HG02571 (cell line): ENCODE data around the gene PIAS4.

Source experiments
- ATAC-seq: cut with Tn5 transposase; IDR thresholded peaks from one replicate; pipeline ENCODE4 v1.9.1; 2021; ENCODE audit warnings: mild to moderate bottlenecking, moderate library complexity; ENCODE audit not compliant: unreplicated experiment

The PIAS4 gene

GRCh38 chr19:4038661-4039423 is 31.3 kb downstream of the PIAS4 start:
- ATAC-seq = no peak

- no peak for ATAC-seq
These were observed 34.7 kb downstream of the PIAS4 start for GRCh38 chr19:4042064-4042730.

DNA sequence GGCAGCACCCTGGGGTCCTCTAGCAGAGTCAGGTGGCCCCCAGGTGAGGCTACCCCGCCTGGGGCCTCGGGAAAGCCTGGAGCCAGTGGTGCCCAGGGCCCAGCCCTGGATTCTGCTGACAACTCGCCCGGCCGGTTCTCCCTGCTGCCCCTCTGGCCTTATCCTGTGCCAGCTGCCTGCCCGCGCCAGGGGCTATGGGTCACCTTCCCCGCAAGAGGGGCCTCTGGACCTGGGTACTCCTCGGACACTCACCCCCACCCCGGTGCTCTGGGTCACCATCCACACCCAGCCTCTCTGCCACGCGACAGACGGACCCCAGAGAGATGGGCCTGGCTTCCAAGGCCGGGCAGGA is 35.2 kb downstream of the PIAS4 start:
- no peak for ATAC-seq

DNA sequence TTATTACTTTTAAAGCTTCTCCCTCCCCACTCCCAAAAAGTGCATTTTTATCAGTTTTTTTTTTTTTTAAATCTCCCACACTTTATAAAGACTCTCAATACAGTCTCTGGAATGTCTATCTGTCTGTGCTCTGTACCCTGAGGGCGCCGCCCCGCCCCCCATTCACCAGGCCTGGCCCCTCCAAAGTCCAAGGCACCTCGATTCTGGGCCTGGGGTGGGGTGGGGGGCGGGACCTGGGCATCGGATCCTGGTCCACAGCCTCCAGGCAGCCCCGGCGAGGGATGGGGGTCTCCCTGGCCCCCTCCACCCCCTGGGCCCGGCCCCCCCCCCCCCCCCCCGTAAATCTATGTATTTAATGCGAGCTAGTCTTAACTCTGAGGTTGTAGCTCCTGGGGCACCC is 35.9 kb downstream of the PIAS4 start:
- ATAC-seq = no peak

DNA sequence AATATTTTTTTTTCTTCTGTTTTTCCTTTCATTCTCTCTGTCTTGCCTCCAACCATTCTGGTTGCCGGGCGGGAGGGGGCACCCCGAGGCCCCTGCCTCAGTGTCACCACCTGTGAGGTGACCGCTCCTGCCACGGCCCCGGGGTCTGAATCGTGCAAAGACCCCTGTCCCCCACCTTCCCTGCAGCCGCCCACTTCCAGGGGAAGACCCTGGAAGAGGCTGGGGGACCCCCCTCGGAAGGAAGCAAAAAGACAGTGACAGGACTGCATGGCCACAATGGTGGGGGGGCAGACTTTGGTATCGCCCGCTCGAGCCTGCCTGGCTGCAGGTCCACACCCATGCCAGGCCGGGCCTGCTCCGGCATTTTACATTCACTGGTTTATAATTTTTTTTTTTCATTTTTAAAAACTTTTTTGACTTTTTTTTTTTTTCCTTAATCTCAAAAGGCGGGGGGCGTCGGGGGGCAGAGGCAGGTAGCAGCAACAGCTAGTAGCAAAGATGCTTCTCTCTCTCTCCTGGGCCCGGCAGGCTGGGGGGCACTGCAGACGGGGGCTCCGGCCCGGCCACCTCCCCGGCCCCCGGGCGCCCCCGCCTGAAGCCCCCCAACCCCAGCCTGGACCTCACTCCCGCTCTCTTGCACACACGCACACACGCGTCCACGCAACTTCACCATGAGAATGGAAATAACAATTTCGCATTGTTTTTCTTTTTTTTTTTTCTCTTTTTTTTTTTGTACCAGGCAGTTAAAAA is 36.6 kb downstream of the PIAS4 start:
- ATAC-seq = no peak

GRCh38 chr19:4044990-4045465 is 37.5 kb downstream of the PIAS4 start:
- no peak for ATAC-seq

- no peak for ATAC-seq
These were observed 38.2 kb downstream of the PIAS4 start for GRCh38 chr19:4045597-4046361.

- no peak for ATAC-seq
These were observed 38.8 kb downstream of the PIAS4 start for GRCh38 chr19:4046362-4046691.

DNA sequence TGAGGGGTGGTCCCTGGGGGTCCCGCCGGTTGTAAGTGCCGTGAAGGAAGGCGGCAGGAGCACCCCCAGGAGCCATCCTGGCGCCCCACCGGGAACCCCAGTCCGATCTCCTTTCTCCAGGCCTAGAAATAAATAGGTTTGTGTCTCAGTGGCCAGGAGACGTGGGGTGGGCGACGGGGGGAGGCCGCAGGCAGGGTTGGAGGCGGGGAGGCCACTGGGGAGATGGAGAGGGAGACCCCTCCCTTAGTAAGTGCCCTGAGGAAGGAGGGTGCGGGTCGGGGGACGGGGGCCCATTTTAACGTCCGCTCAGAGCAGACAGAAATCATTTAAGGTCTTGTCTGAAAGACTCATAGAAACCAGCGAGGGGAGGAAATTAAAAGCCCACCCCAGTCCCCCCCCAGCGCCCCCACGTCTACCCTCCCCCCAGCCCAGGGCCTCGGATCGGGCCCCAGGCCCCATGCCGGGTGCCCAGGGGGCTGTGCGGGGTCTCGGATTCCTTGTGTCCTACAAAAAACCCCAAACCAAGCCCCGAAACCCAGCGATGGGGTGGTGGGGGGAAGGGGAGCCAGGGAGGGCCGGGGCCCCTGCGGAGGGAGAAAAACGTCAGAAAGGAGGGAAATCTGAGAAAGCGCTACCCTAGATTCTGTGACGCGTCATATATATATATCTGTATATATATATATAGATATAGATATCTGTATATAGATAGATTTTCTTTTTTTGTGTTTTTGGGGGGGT is 39.6 kb downstream of the PIAS4 start:
- no peak for ATAC-seq

DNA sequence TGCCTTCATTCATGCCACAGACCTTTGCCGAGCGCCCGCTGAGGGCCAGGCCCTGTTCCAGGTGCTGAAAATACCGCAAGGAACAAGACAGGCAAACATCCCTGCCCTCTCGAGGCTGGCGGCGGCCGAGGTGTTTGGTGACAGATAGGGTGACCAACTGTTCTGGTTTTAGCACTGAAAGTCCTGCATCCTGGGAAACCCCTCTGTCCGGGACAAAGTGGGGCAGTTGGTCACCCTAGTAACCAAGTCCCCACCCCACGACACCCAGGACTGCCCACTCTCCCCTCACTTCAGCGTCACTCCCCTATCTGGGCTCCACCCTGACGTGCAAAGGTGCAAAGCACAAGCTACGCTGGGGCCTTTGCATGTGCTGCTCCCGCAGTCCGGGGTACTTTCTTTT is 41.9 kb downstream of the PIAS4 start:
- no peak for ATAC-seq

DNA sequence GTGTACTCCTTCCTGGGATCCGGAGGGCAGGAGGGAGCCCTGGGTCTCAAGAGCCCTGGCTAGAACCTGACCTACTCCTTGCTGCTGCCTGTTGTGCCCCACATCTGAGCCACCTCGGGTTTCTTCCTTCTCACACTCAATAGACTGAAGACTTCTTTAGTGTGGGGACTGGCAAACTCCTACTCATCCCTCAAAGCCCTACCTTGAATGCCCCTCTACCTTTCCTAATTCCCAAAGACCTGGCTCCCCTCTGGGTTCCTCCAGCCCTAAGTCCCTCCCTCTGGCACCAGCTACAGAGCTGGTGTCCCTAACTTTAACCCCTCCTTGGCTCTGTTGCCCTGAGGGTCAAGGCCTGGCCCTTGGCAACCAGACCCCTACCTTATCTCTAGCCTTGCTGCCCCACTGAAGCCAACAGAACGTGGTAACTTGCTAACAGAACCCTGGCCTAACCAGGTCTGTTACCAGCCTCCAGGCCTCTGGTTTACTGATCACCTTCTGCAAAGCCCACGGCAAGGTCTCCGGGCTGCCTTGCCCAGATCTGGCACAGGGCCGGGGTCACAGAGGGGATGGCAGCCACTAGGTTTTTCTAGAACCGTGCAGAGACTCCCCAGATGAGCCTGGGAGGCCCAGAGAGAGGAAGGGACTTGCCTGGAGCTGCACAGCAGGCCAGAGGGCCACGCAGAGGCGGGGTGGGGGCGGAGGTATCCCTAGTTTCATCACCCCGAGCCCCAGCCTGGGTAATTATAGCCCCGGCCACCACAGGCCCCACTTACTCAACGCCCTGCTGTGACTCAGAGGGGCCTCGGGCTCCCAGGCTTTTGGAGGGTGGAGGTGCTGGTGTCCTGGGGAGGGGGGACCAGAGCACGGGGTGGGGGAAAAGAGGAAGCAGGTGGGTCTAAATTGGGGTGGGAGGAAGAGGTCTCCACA is 43.9 kb downstream of the PIAS4 start:
- ATAC-seq = no peak

DNA sequence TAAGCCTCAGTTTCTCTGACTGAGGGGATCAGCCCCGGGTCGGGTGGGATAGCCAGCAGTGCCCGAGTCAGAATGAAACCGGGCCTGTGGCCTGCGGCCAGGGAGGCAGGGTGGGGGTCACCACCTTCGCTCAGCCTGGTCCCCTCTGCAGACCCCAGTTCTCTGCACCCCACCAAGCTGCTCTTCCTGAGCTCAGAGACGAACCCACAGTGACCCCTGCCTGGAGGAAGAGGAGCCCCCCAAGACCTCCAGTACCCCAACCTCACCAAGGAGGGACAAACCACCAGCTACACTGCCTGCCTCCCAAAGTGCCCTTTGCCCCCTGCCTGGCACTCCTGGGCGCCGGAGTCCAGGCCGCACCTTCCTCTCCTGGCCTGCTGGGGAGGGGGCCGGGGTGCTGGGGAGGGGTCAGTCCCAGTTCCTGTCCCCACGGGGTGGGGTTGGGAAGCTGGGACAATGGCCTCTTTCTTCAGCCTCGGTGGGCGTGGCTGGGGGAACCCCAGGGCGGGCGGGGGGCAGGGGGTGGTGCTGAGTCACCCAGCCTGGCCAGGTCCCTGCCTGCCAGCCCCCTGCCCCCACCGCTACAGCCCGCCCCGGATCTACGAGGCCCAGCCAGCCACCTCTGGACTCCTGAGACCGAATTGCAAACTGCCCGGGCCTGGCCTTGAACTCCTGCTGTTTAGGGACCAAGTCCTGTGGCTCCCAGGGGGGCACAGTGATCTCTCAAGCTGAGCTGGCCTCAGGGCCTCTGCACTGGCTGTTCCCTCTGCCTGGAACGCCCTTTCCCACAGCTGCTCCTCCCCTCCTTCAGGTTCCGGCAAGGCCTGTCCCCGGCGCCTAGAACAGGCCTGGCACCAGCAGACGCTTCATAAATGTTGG is 44.8 kb downstream of the PIAS4 start:
- no peak for ATAC-seq

DNA sequence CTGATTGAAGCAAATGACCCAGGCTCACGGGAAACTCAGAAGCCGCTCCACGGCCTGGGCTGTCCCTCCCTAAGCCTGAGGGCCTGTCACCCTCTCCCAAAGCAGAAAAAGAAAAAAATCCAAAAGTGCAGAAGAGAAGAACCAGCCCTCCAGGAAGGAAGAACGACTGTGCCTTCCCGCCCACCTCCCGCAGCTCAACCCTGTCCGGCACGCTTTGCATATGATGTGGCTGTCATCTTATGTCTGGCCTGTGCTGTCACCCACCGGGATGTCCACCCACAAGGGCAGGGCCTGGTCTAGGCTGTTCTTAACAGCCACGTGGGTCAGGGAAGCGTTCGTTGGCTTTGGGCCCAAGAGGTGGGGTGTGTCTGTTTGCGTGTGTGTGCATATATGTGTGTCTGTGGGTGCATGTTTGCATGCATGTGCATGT is 45.5 kb downstream of the PIAS4 start:
- ATAC-seq = no peak

DNA sequence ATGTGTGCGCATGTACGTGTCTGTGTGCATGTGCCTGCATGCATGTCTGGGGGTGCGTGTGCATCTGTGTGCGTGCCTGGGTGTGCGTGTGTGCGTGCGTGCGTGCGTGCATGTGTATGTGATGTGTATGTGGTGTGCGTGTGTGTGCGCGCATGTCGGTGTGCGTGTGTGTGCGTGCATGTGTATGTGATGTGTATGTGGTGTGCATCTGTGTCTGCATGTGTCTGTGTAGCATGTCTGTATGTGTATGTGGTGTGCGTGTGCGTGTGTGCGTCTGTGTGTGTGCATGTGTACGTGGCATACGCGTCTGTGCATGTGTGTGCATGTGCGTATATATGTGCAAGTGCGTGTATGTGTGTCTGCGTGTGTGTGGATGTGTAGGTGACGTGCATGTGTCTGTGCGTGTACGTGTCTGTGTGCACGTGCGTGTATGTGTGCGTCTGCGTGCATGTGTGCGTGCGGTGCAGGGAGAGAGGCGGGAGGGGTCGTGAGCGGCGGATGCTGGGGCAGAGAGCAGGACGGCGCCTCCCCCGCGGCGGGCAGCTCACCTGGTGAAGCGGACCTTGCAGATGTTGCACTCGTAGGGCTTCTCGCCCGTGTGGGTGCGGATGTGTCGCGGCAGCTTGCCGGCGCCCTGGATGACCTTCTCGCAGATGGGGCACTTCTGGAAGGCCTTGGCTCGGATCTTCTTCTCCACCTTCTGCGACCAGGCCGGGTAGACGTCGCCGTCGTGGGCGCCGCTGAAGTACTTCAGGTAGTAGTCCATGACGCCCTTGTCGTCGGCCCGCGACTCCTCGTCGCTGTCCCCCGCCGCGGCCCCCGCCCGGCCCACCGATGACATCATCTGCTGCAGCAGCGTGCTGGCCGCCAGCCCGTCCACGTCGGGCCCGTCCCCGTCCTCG is 46.1 kb downstream of the PIAS4 start:
- ATAC-seq = no peak

DNA sequence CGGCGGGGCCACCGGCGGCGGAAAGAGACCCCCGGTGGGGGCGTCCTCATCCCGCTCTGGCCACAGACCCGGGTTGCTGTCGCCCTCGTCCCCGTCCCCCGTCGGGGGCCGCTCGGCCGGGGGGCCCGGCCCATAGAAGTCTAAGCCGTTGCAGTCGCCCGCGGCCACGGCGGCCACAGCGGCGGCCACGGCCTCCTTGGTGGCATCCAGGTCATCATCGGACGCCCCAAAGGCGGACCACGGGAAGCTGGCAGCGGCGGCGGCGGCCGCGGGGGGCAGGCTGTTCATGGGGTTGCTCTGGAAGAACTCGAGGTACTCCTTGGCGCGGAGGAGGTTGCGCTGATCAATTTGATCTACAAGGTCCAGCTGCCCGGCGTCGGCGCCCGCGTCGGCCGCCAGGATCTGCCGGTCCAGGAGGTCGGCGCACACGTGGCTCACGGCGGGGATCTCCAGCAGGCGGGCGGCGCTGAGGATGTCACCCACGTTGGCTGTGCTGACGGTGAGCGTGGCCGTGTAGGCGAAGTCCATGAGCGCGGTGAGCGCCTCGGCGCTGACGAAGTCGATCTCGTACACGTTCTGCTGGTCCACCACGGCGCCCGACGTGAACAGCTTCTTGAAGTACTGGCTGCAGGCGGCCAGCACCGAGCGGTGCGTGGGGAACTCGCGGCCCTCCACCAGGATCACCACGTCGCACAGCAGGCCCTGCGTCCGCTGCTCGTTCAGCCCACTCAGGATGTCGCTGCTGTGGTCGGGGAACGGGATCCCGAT is 47.1 kb downstream of the PIAS4 start:
- ATAC-seq = no peak

GRCh38 chr19:4055209-4055552 is 47.6 kb downstream of the PIAS4 start:
- ATAC-seq = no peak
